Measurements from ENCODE around the gene LVRN. TPM values are rescaled to one million over a fixed set of nuclear protein-coding genes. Genes with fewer than 3 reads are reported as not detected.

The LVRN gene
- total RNA-seq, 3 donors from 2014 or later: 1.0 to 1.8 (median 1.6) TPM

GRCh38 chr5:116046261-116046660 is 84.0 kb downstream of the LVRN start:
- TF ChIP-seq CTCF (IDR thresholded peaks at IDR 0.05): no peak

GRCh38 chr5:116046823-116047222 is 84.5 kb downstream of the LVRN start:
- no peak for ATAC-seq
- intact Hi-C loops (cut with DNase I, micrococcal nuclease): no loop called here
- no peaks in the 10 kb centered on the region for H3K36me3 ChIP-seq (ENCODE audit: low read depth)
- no peak for TF ChIP-seq CTCF (IDR thresholded peaks at IDR 0.05)
- no peaks in the 10 kb centered on the region for H3K4me1 ChIP-seq (ENCODE audit: low read depth)
- no peaks in the 10 kb centered on the region for H3K9me3 ChIP-seq
- H3K4me3 ChIP-seq: no peak overlapping the region
- DNase-seq: no peak

More at GRCh38 chr5:116046261-116046660, 84.0 kb downstream of the LVRN start:
- ATAC-seq: no peak
- Histone ChIP-seq H3K9me3 (no peaks in the 10 kb centered on the region), H3K36me3 (ENCODE audit: low read depth) (no peaks in the 10 kb centered on the region), H3K4me3 (no peak overlapping the region), H3K4me1 (ENCODE audit: low read depth) (no peaks in the 10 kb centered on the region)
- intact Hi-C loops (cut with DNase I, micrococcal nuclease): no loop called here
- DNase-seq: no peak

GRCh38 chr5:116058346-116058936 is 96.2 kb downstream of the LVRN start:
- intact Hi-C loops (cut with DNase I, micrococcal nuclease): no loop called here
- no peaks in the 10 kb centered on the region for H3K9me3 ChIP-seq
- no peak for TF ChIP-seq CTCF (IDR thresholded peaks at IDR 0.05)
- ATAC-seq: no peak
- H3K4me3 ChIP-seq: no peak overlapping the region
- DNase-seq: no peak
- H3K4me1 ChIP-seq (ENCODE audit: low read depth): no peaks in the 10 kb centered on the region
- no peaks in the 10 kb centered on the region for H3K36me3 ChIP-seq (ENCODE audit: low read depth)

GRCh38 chr5:116062352-116062751 is 100.1 kb downstream of the LVRN start:
- Histone ChIP-seq H3K36me3 (ENCODE audit: low read depth) (no peaks in the 10 kb centered on the region), H3K9me3 (no peaks in the 10 kb centered on the region), H3K4me1 (ENCODE audit: low read depth) (no peaks in the 10 kb centered on the region), H3K4me3 (no peak overlapping the region)
- ATAC-seq (no peak), DNase-seq (no peak)
- intact Hi-C loops (cut with DNase I, micrococcal nuclease): no loop called here
- TF ChIP-seq CTCF (IDR thresholded peaks at IDR 0.05): no peak

- Histone ChIP-seq H3K4me3 (no peak overlapping the region), H3K4me1 (ENCODE audit: low read depth) (no peaks in the 10 kb centered on the region), H3K9me3 (no peaks in the 10 kb centered on the region), H3K36me3 (ENCODE audit: low read depth) (no peaks in the 10 kb centered on the region)
- DNase-seq (no peak), ATAC-seq (no peak)
- no peak for TF ChIP-seq CTCF (IDR thresholded peaks at IDR 0.05)
- intact Hi-C loops (cut with DNase I, micrococcal nuclease): no loop called here
Measured at GRCh38 chr5:116063950-116064349, 101.7 kb downstream of the LVRN start.
